Cardiac muscle cell (in vitro differentiated cells and primary cell): ENCODE results near the gene CDH15. TPM values are rescaled to one million over a fixed set of nuclear protein-coding genes. Genes with fewer than 3 reads are reported as not detected.
"Not testable (repeated sequence)": the region's sequence is repeated elsewhere in the genome, so short reads cannot be mapped to it uniquely, and the experiment has no call there.

Source experiments
- DNase-seq, 2 donors: peaks; one replicate each; pipeline versions ENCODE4 v3.0.0 to v3.0.0-alpha.2; 2010 to 2017; ENCODE audit warnings: low read depth in 1 of 2, low spot score in 1 of 2
- H3K27ac ChIP-seq: fragments of 200-600 bp; sonication (generic); 2 replicates; pipeline ENCODE4 v1.5.1; 2016
- H3K27me3 ChIP-seq: fragments of 200-600 bp; sonication (generic); 2 replicates; pipeline ENCODE4 v1.6.0; 2016; ENCODE audit warnings: control low read depth
- H3K36me3 ChIP-seq: fragments of 200-600 bp; sonication (generic); 2 replicates; pipeline ENCODE4 v1.5.1; 2016; ENCODE audit warnings: control low read depth
- H3K4me1 ChIP-seq: fragments of 200-600 bp; sonication (generic); 2 replicates; pipeline ENCODE4 v1.8.1; 2017; ENCODE audit warnings: low read depth, mild to moderate bottlenecking, mixed run types
- H3K4me3 ChIP-seq: fragments of 200-600 bp; sonication (generic); 2 replicates; pipeline ENCODE4 v1.5.1; 2016; ENCODE audit warnings: mild to moderate bottlenecking
- H3K9me3 ChIP-seq: fragments of 200-600 bp; sonication (generic); 2 replicates; pipeline ENCODE4 v1.5.1; 2017; ENCODE audit warnings: low read depth, mild to moderate bottlenecking, control low read depth
- CTCF ChIP-seq: IDR thresholded peaks from 2 replicates; pipeline ENCODE4 v1.5.1; 2012; ENCODE audit warnings: low read depth, mild to moderate bottlenecking, low read length
- polyA plus RNA-seq: library from polyadenylated mRNA; unstranded; fragments of >200 nt; fragmentation: Nextera tagmentation; extraction: Ambion mirVana; gene quantifications from 2 replicates; pipeline ENCODE4 v1.2.1, GENCODE V29; 2016
- total RNA-seq: library from RNA; depleted of rRNA; stranded (reverse); fragments of >200 nt; gene quantifications from 2 replicates; pipeline ENCODE4 v1.2.3, GENCODE V29; 2016

Gene CDH15
- total and polyA plus RNA-seq, 2 experiments from 2014 or later, result 0.78 to 1.5 TPM

- Histone ChIP-seq H3K27me3 (no peaks in the 10 kb centered on the region), H3K36me3 (no peaks in the 10 kb centered on the region), H3K27ac (no peak overlapping the region), H3K4me3 (no peak overlapping the region), H3K9me3 (no peaks in the 10 kb centered on the region), H3K4me1 (no peaks in the 10 kb centered on the region)
- no peak for TF ChIP-seq CTCF
- no peak for DNase-seq
These were observed 9.5 kb upstream of the CDH15 start for GRCh38 chr16:89161763-89162713.

GRCh38 chr16:89163297-89163696 lies 8.3 kb upstream of the CDH15 start:
- no peaks in the 10 kb centered on the region for H3K4me1 ChIP-seq
- no peak for TF ChIP-seq CTCF

GRCh38 chr16:89164436-89164835 lies 7.1 kb upstream of the CDH15 start:
- Histone ChIP-seq H3K27ac (no peak overlapping the region), H3K27me3 (no peaks in the 10 kb centered on the region), H3K9me3 (no peaks in the 10 kb centered on the region), H3K4me1 (no peaks in the 10 kb centered on the region), H3K4me3 (no peak overlapping the region), H3K36me3 (no peaks in the 10 kb centered on the region)
- no peak for TF ChIP-seq CTCF
- DNase-seq, result no peak

More at GRCh38 chr16:89163297-89163696, 8.3 kb upstream of the CDH15 start:
- no peak overlapping the region for H3K4me3 ChIP-seq
- H3K27ac ChIP-seq, result no peak overlapping the region
- no peaks in the 10 kb centered on the region for H3K27me3 ChIP-seq
- no peaks in the 10 kb centered on the region for H3K9me3 ChIP-seq
- DNase-seq, result no peak
- H3K36me3 ChIP-seq, result no peaks in the 10 kb centered on the region

GRCh38 chr16:89164847-89165680 lies 6.5 kb upstream of the CDH15 start:
- Histone ChIP-seq H3K4me1 (no peaks in the 10 kb centered on the region), H3K4me3 (no peak overlapping the region), H3K27ac (no peak overlapping the region), H3K27me3 (peaks cover 5% of the 10 kb centered on the region), H3K9me3 (no peaks in the 10 kb centered on the region), H3K36me3 (no peaks in the 10 kb centered on the region)
- no peak for DNase-seq
- TF ChIP-seq CTCF, result no peak

GRCh38 chr16:89165681-89165979 lies 5.9 kb upstream of the CDH15 start:
- not testable (repeated sequence) for DNase-seq, H3K9me3 ChIP-seq, H3K36me3 ChIP-seq, H3K4me3 ChIP-seq, H3K4me1 ChIP-seq, H3K27ac ChIP-seq
- peaks cover 11% of the 10 kb centered on the region for H3K27me3 ChIP-seq
